Activated CD4-positive, alpha-beta T cell treated with anti-CD3 and anti-CD28 coated beads, Interleukin-2, amount 50 U/mL, for 24 hours (primary cell): ENCODE results near the gene CKAP4.
"Not testable (repeated sequence)": the region's sequence is repeated elsewhere in the genome, so short reads cannot be mapped to it uniquely, and the experiment has no call there.

ENCODE experiments used
- DNase-seq, 2 donors: peaks; one replicate each; pipeline ENCODE4 v3.0.0-alpha.2; 2020; ENCODE audit warnings: low read depth in 1 of 2, low spot score in 1 of 2

The CKAP4 gene

GRCh38 chr12:106247674-106248311, at the start of gene CKAP4:
CKAP4 (minus strand) TSS chr12:106248020; CDS start chr12:106247851, 169 bp downstream.
- DNase-seq: peak; percentile 22 to 25

- no peak for DNase-seq
These were observed 49.3 kb upstream of the CKAP4 start for GRCh38 chr12:106297075-106297474.

GRCh38 chr12:106296179-106296877, 48.5 kb upstream of the CKAP4 start:
- DNase-seq: no peak

- DNase-seq: no peak
These were observed 44.5 kb upstream of the CKAP4 start for GRCh38 chr12:106292339-106292738.

GRCh38 chr12:106291342-106291741, 43.5 kb upstream of the CKAP4 start:
- no peak for DNase-seq

GRCh38 chr12:106290666-106291065, 42.8 kb upstream of the CKAP4 start:
- DNase-seq: no peak

GRCh38 chr12:106289196-106289681, 41.4 kb upstream of the CKAP4 start:
- DNase-seq: no peak

- peak in 1 of 2 donors; percentile 27 for DNase-seq
These were observed 40.8 kb upstream of the CKAP4 start for GRCh38 chr12:106288494-106289195.

- no peak for DNase-seq
These were observed 40.3 kb upstream of the CKAP4 start for GRCh38 chr12:106288101-106288493.

- DNase-seq: no peak
These were observed 39.5 kb upstream of the CKAP4 start for GRCh38 chr12:106287364-106287763.

- not testable (repeated sequence) for DNase-seq
These were observed 38.8 kb upstream of the CKAP4 start for GRCh38 chr12:106286576-106287162.

- DNase-seq: no peak
These were observed 38.2 kb upstream of the CKAP4 start for GRCh38 chr12:106285982-106286381.

- DNase-seq: no peak
These were observed 36.7 kb upstream of the CKAP4 start for GRCh38 chr12:106284358-106285105.

- DNase-seq: peak in 1 of 2 donors; percentile 33
These were observed 34.8 kb upstream of the CKAP4 start for GRCh38 chr12:106282457-106283097.

- no peak for DNase-seq
These were observed 34.0 kb upstream of the CKAP4 start for GRCh38 chr12:106281804-106282203.

- DNase-seq: no peak
These were observed 33.4 kb upstream of the CKAP4 start for GRCh38 chr12:106281056-106281782.

GRCh38 chr12:106280106-106280505, 32.3 kb upstream of the CKAP4 start:
- no peak for DNase-seq

GRCh38 chr12:106276032-106276740, 28.4 kb upstream of the CKAP4 start:
- DNase-seq: no peak

GRCh38 chr12:106275458-106275857, 27.6 kb upstream of the CKAP4 start:
- DNase-seq: no peak
